Osteoblast (primary cell): ENCODE data around the gene ITIH3. TPM values are rescaled to one million over a fixed set of nuclear protein-coding genes. Genes with fewer than 3 reads are reported as not detected.

Experiments used
- DNase-seq: peaks from one replicate; pipeline ENCODE4 v3.0.0; 2011; ENCODE audit warnings: low spot score, mixed read lengths; ENCODE audit not compliant: insufficient read length; ENCODE audit errors: missing footprints
- H2AFZ ChIP-seq: 2 replicates; pipeline ENCODE4 v1.6.0; 2011; ENCODE audit warnings: mild to moderate bottlenecking, low read length
- H3K27ac ChIP-seq: 2 replicates; pipeline ENCODE4 v1.5.1; 2011; ENCODE audit warnings: mild to moderate bottlenecking, low read depth, low read length, moderate library complexity
- H3K27me3 ChIP-seq: 2 replicates; pipeline ENCODE4 v1.6.0; 2012; ENCODE audit warnings: mild to moderate bottlenecking, control low read depth, inconsistent platforms, low read length, moderate library complexity; ENCODE audit not compliant: insufficient read depth
- H3K36me3 ChIP-seq: 2 replicates; pipeline ENCODE4 v1.5.1; 2011; ENCODE audit warnings: mild to moderate bottlenecking, low read length, control low read depth, moderate library complexity; ENCODE audit not compliant: insufficient read depth
- H3K4me1 ChIP-seq: 2 replicates; pipeline ENCODE4 v1.5.1; 2011; ENCODE audit warnings: mild to moderate bottlenecking, low read length, control low read depth, moderate library complexity; ENCODE audit not compliant: insufficient read depth
- H3K4me2 ChIP-seq: 2 replicates; pipeline ENCODE4 v1.6.0; 2011; ENCODE audit warnings: mild to moderate bottlenecking, low read length; ENCODE audit not compliant: insufficient read depth
- H3K4me3 ChIP-seq: fragments of 200-600 bp; sonication (generic); 3 replicates; pipeline ENCODE4 v1.5.1; 2012; ENCODE audit warnings: mild to moderate bottlenecking, low read length, inconsistent platforms; ENCODE audit not compliant: insufficient read depth
- H3K79me2 ChIP-seq: 2 replicates; pipeline ENCODE4 v1.6.0; 2012; ENCODE audit warnings: mild to moderate bottlenecking, low read length, control low read depth, inconsistent platforms; ENCODE audit not compliant: insufficient read depth
- H3K9me3 ChIP-seq: 2 replicates; pipeline ENCODE4 v1.5.1; 2011; ENCODE audit warnings: low read depth, low read length, control low read depth
- H4K20me1 ChIP-seq: 2 replicates; pipeline ENCODE4 v1.6.0; 2012; ENCODE audit warnings: mild to moderate bottlenecking, low read length, control low read depth; ENCODE audit not compliant: insufficient read depth
- total RNA-seq: library from RNA; depleted of rRNA; stranded (reverse); fragments of >200 nt; gene quantifications from 2 replicates; pipeline ENCODE4 v1.2.3, GENCODE V29; 2012
- TF ChIP-seq, protein P1 (sequence below): IDR thresholded peaks from 2 replicates; pipeline ENCODE4 v1.5.1; 2011; ENCODE audit warnings: mild to moderate bottlenecking, low read depth, low read length, moderate library complexity; ENCODE audit errors: extremely low read depth

The ITIH3 gene
- total RNA-seq, 1 donor = under 0.01 TPM

DNA sequence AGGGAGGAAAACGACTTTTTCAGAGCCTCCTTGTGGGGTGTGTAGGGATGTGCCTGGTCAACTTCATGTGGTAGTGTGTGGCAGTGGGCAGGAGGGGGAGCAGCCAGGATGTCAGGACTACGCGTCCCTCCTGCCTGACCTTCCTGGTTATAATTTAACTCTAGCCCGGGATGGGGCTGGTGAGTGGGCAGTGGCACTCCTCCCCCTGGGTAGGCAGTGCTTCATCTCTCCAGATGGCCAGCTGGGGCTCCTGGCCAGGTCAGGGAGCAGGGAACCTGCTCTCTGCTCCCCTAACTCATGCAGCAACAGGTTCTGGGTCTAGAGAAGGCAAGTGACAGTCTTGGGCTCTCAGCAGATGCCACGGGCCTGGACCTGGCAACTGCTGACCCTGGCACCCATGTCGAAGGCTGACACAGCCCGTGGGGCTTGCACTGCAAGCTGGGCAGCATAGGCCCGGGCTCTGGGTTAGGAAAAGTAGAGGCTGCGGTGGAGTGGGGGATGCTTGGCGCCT, 33.3 kb downstream of the ITIH3 start:
- Histone ChIP-seq H3K27me3 (no peaks in the 10 kb centered on the region), H3K27ac (no peak overlapping the region), H4K20me1 (peaks cover 7% of the 10 kb centered on the region), H3K9me3 (no peaks in the 10 kb centered on the region), H3K4me1 (peaks cover 21% of the 10 kb centered on the region), H3K36me3 (no peaks in the 10 kb centered on the region), H2AFZ (no peak overlapping the region), H3K79me2 (no peaks in the 10 kb centered on the region), H3K4me2 (no peak overlapping the region), H3K4me3 (no peak overlapping the region)
- TF ChIP-seq, protein P1, sequence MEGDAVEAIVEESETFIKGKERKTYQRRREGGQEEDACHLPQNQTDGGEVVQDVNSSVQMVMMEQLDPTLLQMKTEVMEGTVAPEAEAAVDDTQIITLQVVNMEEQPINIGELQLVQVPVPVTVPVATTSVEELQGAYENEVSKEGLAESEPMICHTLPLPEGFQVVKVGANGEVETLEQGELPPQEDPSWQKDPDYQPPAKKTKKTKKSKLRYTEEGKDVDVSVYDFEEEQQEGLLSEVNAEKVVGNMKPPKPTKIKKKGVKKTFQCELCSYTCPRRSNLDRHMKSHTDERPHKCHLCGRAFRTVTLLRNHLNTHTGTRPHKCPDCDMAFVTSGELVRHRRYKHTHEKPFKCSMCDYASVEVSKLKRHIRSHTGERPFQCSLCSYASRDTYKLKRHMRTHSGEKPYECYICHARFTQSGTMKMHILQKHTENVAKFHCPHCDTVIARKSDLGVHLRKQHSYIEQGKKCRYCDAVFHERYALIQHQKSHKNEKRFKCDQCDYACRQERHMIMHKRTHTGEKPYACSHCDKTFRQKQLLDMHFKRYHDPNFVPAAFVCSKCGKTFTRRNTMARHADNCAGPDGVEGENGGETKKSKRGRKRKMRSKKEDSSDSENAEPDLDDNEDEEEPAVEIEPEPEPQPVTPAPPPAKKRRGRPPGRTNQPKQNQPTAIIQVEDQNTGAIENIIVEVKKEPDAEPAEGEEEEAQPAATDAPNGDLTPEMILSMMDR = no peak
- DNase-seq = peak; percentile 81

DNA sequence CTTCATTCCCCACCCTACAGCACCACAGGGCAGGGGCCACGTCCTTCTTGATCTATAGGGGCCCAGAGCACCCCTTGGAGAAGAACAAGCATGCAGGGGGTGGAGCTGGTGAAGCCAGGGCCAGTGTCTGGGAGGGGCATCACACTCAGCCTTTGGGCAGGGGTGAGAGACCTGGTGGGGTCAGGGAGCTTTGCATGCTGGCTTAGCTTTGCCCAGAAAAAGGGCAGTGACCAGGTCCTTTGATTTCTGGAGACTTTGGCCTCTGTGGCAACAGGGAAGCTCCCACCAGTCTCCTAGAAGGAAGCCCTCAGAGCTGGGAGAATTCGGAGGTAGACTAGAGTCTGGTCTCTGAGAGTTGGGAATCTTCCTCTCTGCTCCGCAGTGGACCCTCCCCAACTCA, 34.9 kb downstream of the ITIH3 start:
- Histone ChIP-seq H3K9me3 (no peaks in the 10 kb centered on the region), H3K4me3 (no peak overlapping the region), H3K4me2 (no peak overlapping the region), H3K79me2 (no peaks in the 10 kb centered on the region), H3K4me1 (peaks cover 21% of the 10 kb centered on the region), H2AFZ (no peak overlapping the region), H3K36me3 (no peaks in the 10 kb centered on the region), H3K27me3 (no peaks in the 10 kb centered on the region), H3K27ac (no peak overlapping the region), H4K20me1 (peaks cover 8% of the 10 kb centered on the region)
- TF ChIP-seq, protein P1 = no peak
- peak; percentile 43 for DNase-seq

DNA sequence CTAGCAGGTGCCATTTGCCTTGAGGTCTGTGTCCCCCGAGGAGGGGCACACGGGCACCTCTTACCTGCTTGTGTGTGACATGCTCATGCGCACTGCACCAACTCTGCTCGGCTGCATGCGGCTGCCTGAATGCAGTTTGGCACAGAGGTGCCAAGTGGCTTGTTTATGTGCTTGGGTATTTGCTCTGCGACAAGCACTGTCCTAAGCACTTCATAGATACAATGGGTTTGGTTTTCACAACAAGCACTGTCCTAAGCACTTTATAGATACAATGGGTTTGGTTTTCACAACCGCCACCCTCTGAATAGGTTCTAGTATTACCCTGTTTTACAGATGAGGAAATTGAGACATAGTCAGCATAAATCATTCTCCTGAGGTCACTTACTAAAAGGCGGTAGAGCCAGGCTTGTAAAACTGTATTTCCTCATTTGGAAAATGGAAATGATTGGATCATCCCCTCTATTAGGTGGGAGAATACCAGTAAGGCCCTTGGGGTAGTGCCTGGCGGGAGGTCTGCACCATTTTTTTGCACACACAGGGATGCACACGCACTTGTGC, 35.4 kb downstream of the ITIH3 start:
- H3K4me2 ChIP-seq = no peak overlapping the region
- H3K27ac ChIP-seq = no peak overlapping the region
- peaks cover 8% of the 10 kb centered on the region for H4K20me1 ChIP-seq
- H3K4me1 ChIP-seq = peaks cover 21% of the 10 kb centered on the region
- H3K9me3 ChIP-seq = no peaks in the 10 kb centered on the region
- H3K27me3 ChIP-seq = no peaks in the 10 kb centered on the region
- DNase-seq = peak; percentile 57
- no peaks in the 10 kb centered on the region for H3K79me2 ChIP-seq
- H3K36me3 ChIP-seq = no peaks in the 10 kb centered on the region
- H2AFZ ChIP-seq = no peak overlapping the region
- TF ChIP-seq, protein P1 = no peak
- H3K4me3 ChIP-seq = no peak overlapping the region

DNA sequence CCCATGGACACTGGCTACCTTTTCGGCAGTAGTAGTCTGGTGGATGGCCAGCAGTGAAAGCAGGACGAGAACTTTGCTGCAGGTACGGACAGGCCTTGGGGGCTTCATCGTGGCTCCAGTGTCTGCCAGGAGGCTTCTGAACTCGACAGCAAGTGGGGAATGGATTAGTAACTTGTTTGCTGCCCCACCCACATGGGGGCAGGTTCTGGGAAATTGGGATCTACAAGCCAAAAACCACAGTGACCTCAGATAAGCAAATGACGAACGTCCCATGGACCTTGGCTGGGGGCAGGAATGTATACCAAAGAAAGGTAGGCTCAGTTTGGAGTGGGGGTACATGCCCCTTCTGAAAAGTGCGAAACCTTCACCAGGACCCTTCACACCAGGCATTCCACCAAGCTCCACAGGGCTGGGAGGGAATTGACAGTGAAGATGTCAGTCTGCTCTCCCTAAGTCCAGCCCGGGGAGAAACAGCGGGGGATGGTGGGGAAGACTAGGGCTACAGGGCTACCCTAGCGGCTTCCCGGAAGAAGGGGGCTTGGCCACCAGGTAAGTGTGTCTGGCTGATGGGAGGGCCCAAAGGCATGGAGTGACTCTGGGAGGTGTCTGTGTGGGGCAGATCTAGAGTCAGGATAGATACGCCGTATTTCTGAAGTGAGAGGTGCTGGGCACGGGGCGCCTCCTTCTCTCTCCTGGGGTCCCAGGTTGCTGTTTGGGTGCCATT, 36.1 kb downstream of the ITIH3 start, which contains the start of gene ITIH4:
TSS of gene ITIH4 (minus strand) at position 138 of the 724 bp plus-strand sequence. CDS start at position 108, 30 bp downstream.
- no peaks in the 10 kb centered on the region for H3K36me3 ChIP-seq
- peaks cover 21% of the 10 kb centered on the region for H3K4me1 ChIP-seq
- no peaks in the 10 kb centered on the region for H3K9me3 ChIP-seq
- H3K79me2 ChIP-seq = no peaks in the 10 kb centered on the region
- H3K27me3 ChIP-seq = no peaks in the 10 kb centered on the region
- H3K4me2 ChIP-seq = peak within 1 kb of the TSS; percentile 52
- H2AFZ ChIP-seq = no peak within 1 kb of the TSS
- peaks cover 8% of the 10 kb centered on the region for H4K20me1 ChIP-seq
- TF ChIP-seq, protein P1 = no peak
- no peak within 1 kb of the TSS for H3K4me3 ChIP-seq
- peak; percentile 90 for DNase-seq
- no peak within 1 kb of the TSS for H3K27ac ChIP-seq
